OCI-LY7 (cell line): ENCODE data around the gene ADAMTS9. TPM values are rescaled to one million over a fixed set of nuclear protein-coding genes. Genes with fewer than 3 reads are reported as not detected.

Experiments used
- BruUV-seq: library from RNA; stranded (reverse); fragments of 400-500 nt; replicated peaks from 2 replicates; lab custom pipeline; 2021; lab: Mats Ljungman, UMichigan
- CTCF ChIA-PET: fragments of 300-600 bp; sonication (Branson Sonifier 250); formaldehyde crosslinking; loops from one replicate; lab custom pipeline; 2022; ENCODE audit warnings: antibody characterized with exemption; ENCODE audit not compliant: unreplicated experiment; lab: Charles Lee
- POLR2A ChIA-PET: fragments of 300-600 bp; sonication (Branson Sonifier 250); formaldehyde crosslinking; loops from one replicate; lab custom pipeline; 2022; ENCODE audit warnings: antibody characterized with exemption; lab: Charles Lee
- DNase-seq: peaks from one replicate; pipeline ENCODE4 v3.0.0-alpha.2; 2015; ENCODE audit warnings: low spot score
- H2AFZ ChIP-seq: fragments of 200-600 bp; sonication (generic), shearing (Covaris generic); 2 replicates; pipeline ENCODE4 v1.6.1; 2014; ENCODE audit warnings: mild to moderate bottlenecking, antibody characterized with exemption, low read length, moderate library complexity
- H3K27ac ChIP-seq: fragments of 200-600 bp; sonication (generic); 2 replicates; pipeline ENCODE4 v1.5.1; 2014; ENCODE audit warnings: mixed run types, low read depth, mild to moderate bottlenecking, moderate library complexity, low read length, inconsistent platforms; ENCODE audit not compliant: poor library complexity, severe bottlenecking
- H3K36me3 ChIP-seq: fragments of 200-600 bp; sonication (generic); 2 replicates; pipeline ENCODE4 v1.6.1; 2014; ENCODE audit warnings: mild to moderate bottlenecking, antibody characterized with exemption, low read length, moderate library complexity, mixed read lengths; ENCODE audit not compliant: insufficient read depth
- H3K4me1 ChIP-seq: fragments of 200-600 bp; sonication (generic); 2 replicates; pipeline ENCODE4 v1.5.1; 2014; ENCODE audit warnings: mild to moderate bottlenecking, low read length; ENCODE audit not compliant: insufficient read depth, poor library complexity, severe bottlenecking
- H3K4me2 ChIP-seq: fragments of 200-600 bp; sonication (generic); 2 replicates; pipeline ENCODE4 v1.6.1; 2014; ENCODE audit warnings: mild to moderate bottlenecking, low read length
- H3K4me3 ChIP-seq: fragments of 200-600 bp; sonication (generic); 2 replicates; pipeline ENCODE4 v1.5.1; 2014; ENCODE audit warnings: mild to moderate bottlenecking, low read depth, low read length; ENCODE audit not compliant: poor library complexity, severe bottlenecking
- H3K79me2 ChIP-seq: fragments of 200-600 bp; sonication (generic); 2 replicates; pipeline ENCODE4 v1.6.1; 2016; ENCODE audit warnings: low read depth, mild to moderate bottlenecking, low read length, moderate library complexity, mixed read lengths; ENCODE audit not compliant: insufficient read depth
- H3K9me2 ChIP-seq: fragments of 200-600 bp; sonication (generic); 2 replicates; pipeline ENCODE4 v1.6.1; 2016; ENCODE audit warnings: mild to moderate bottlenecking, low read length, mixed read lengths; ENCODE audit not compliant: insufficient read depth
- H3K9me3 ChIP-seq: fragments of 200-600 bp; sonication (generic); 2 replicates; pipeline ENCODE4 v1.6.1; 2014; ENCODE audit warnings: mild to moderate bottlenecking, mixed run types, low read length, mixed read lengths
- H4K20me1 ChIP-seq: fragments of 200-600 bp; sonication (generic); 2 replicates; pipeline ENCODE4 v1.6.1; 2014; ENCODE audit warnings: mild to moderate bottlenecking, antibody characterized with exemption, low read length, moderate library complexity, mixed read lengths; ENCODE audit not compliant: insufficient read depth
- CTCF ChIP-seq: fragments of 200-600 bp; sonication (generic); conservative IDR thresholded peaks from 2 replicates; pipeline ENCODE4 v1.5.1; 2014; ENCODE audit warnings: mild to moderate bottlenecking, antibody characterized with exemption, low read length, moderate library complexity, mixed read lengths
- EZH2phosphoT487 ChIP-seq: fragments of 200-600 bp; sonication (generic); IDR thresholded peaks from 2 replicates; pipeline ENCODE4 v1.6.1; 2018; ENCODE audit warnings: low read depth, borderline replicate concordance, mild to moderate bottlenecking, mixed run types, antibody characterized with exemption, low read length, moderate library complexity, mixed read lengths
- intact Hi-C: fragments of 100-400 bp; cut with micrococcal nuclease; formaldehyde crosslinking; loops from one replicate; pipeline ENCODE4 v1.10.0; 2022; ENCODE audit not compliant: unreplicated experiment
- total RNA-seq, 2 experiments: library from RNA; depleted of rRNA in 1 of 2; stranded (reverse); fragments of >200 nt in 1 of 2; shearing (Covaris generic) in 1 of 2; gene quantifications; 2 replicates each; pipeline ENCODE4 v1.2.3, GENCODE V29; 2014 to 2022

ADAMTS9 gene
- total RNA-seq, 2 experiments from 2014 or later: not detected

GRCh38 chr3:64616953-64617352 lies 70.8 kb downstream of the ADAMTS9 start:
- BruUV-seq: no TSS peak
- H2AFZ ChIP-seq: no peak overlapping the region
- no peaks in the 10 kb centered on the region for H3K4me1 ChIP-seq
- no peaks in the 10 kb centered on the region for H3K9me2 ChIP-seq
- H3K27ac ChIP-seq: no peak overlapping the region
- DNase-seq: no peak
- H3K79me2 ChIP-seq: no peaks in the 10 kb centered on the region
- intact Hi-C loops: no loop called here
- no peaks in the 10 kb centered on the region for H3K36me3 ChIP-seq
- no peak for TF ChIP-seq EZH2phosphoT487
- no peak for TF ChIP-seq CTCF
- ChIA-PET CTCF (no interaction called here), POLR2A (no interaction called here)
- H4K20me1 ChIP-seq: no peaks in the 10 kb centered on the region
- H3K4me3 ChIP-seq: no peak overlapping the region
- no peak overlapping the region for H3K4me2 ChIP-seq
- H3K9me3 ChIP-seq: no peaks in the 10 kb centered on the region

GRCh38 chr3:64612916-64613526 lies 74.8 kb downstream of the ADAMTS9 start:
- BruUV-seq: no TSS peak
- H2AFZ ChIP-seq: no peak overlapping the region
- no peaks in the 10 kb centered on the region for H3K36me3 ChIP-seq
- no peak overlapping the region for H3K27ac ChIP-seq
- POLR2A ChIA-PET: no interaction called here
- no peaks in the 10 kb centered on the region for H4K20me1 ChIP-seq
- intact Hi-C loops: no loop called here
- no peak overlapping the region for H3K4me2 ChIP-seq
- no peaks in the 10 kb centered on the region for H3K9me3 ChIP-seq
- no peaks in the 10 kb centered on the region for H3K79me2 ChIP-seq
- CTCF ChIA-PET: no interaction called here
- no peaks in the 10 kb centered on the region for H3K9me2 ChIP-seq
- DNase-seq: no peak
- H3K4me3 ChIP-seq: no peak overlapping the region
- TF ChIP-seq EZH2phosphoT487 (no peak), CTCF (no peak)
- H3K4me1 ChIP-seq: no peaks in the 10 kb centered on the region

GRCh38 chr3:64612082-64612860 lies 75.5 kb downstream of the ADAMTS9 start:
- no TSS peak for BruUV-seq
- H3K27ac ChIP-seq: no peak overlapping the region
- no peaks in the 10 kb centered on the region for H3K79me2 ChIP-seq
- ChIA-PET POLR2A (no interaction called here), CTCF (no interaction called here)
- intact Hi-C loops: no loop called here
- no peak overlapping the region for H2AFZ ChIP-seq
- H4K20me1 ChIP-seq: no peaks in the 10 kb centered on the region
- no peak overlapping the region for H3K4me3 ChIP-seq
- TF ChIP-seq CTCF: no peak
- no peak for TF ChIP-seq EZH2phosphoT487
- no peak for DNase-seq
- no peaks in the 10 kb centered on the region for H3K9me3 ChIP-seq
- no peak overlapping the region for H3K4me2 ChIP-seq
- no peaks in the 10 kb centered on the region for H3K9me2 ChIP-seq
- no peaks in the 10 kb centered on the region for H3K4me1 ChIP-seq
- H3K36me3 ChIP-seq: no peaks in the 10 kb centered on the region
